ENCODE data around the gene GNAI2.
"Not testable (repeated sequence)": the region's sequence is repeated elsewhere in the genome, so short reads cannot be mapped to it uniquely, and the experiment has no call there.

The GNAI2 gene

GRCh38 chr3:50274371-50275104 is 38.5 kb downstream of the GNAI2 start:
- in situ Hi-C loops (cut with HindIII; ENCODE audit: low sequenced_read_pairs), result no loop called here

- in situ Hi-C loops (cut with HindIII; ENCODE audit: low sequenced_read_pairs), result no loop called here
These were observed 39.4 kb downstream of the GNAI2 start for GRCh38 chr3:50275141-50275995.

GRCh38 chr3:50275996-50276761 is 40.2 kb downstream of the GNAI2 start:
- in situ Hi-C loops (cut with HindIII; ENCODE audit: low sequenced_read_pairs), result no loop called here

- in situ Hi-C loops (cut with HindIII; ENCODE audit: low sequenced_read_pairs), result no loop called here
These were observed 40.7 kb downstream of the GNAI2 start for GRCh38 chr3:50276762-50277101.

GRCh38 chr3:50278123-50278879 is 42.3 kb downstream of the GNAI2 start:
- in situ Hi-C loops (cut with HindIII; ENCODE audit: low sequenced_read_pairs), result no loop called here

GRCh38 chr3:50278880-50279224 is 42.8 kb downstream of the GNAI2 start, which contains the start of gene LSMEM2:
TSS of gene LSMEM2 (plus strand) at chr3:50279087. CDS start at chr3:50279114, 27 bp downstream.
- in situ Hi-C loops (cut with HindIII; ENCODE audit: low sequenced_read_pairs), result no loop called here

- in situ Hi-C loops (cut with HindIII; ENCODE audit: low sequenced_read_pairs), result no loop called here
These were observed 43.4 kb downstream of the GNAI2 start for GRCh38 chr3:50279255-50280016.

GRCh38 chr3:50284121-50284520 is 48.1 kb downstream of the GNAI2 start:
- in situ Hi-C loops (cut with HindIII; ENCODE audit: low sequenced_read_pairs), result not testable (repeated sequence)

GRCh38 chr3:50286322-50287227 is 50.6 kb downstream of the GNAI2 start:
- in situ Hi-C loops (cut with HindIII; ENCODE audit: low sequenced_read_pairs), result no loop called here

GRCh38 chr3:50287262-50287661 is 51.3 kb downstream of the GNAI2 start:
- in situ Hi-C loops (cut with HindIII; ENCODE audit: low sequenced_read_pairs), result no loop called here

- in situ Hi-C loops (cut with HindIII; ENCODE audit: low sequenced_read_pairs), result no loop called here
These were observed 52.5 kb downstream of the GNAI2 start for GRCh38 chr3:50288387-50289007.

GRCh38 chr3:50289130-50289529 is 53.1 kb downstream of the GNAI2 start:
- in situ Hi-C loops (cut with HindIII; ENCODE audit: low sequenced_read_pairs), result no loop called here

- in situ Hi-C loops (cut with HindIII; ENCODE audit: low sequenced_read_pairs), result no loop called here
These were observed 54.2 kb downstream of the GNAI2 start for GRCh38 chr3:50290161-50290641.

GRCh38 chr3:50292159-50293078 is 56.4 kb downstream of the GNAI2 start, which contains the start of gene IFRD2:
TSS of gene IFRD2 (minus strand) at chr3:50292429. CDS start at chr3:50292274, 155 bp downstream.
- in situ Hi-C loops (cut with HindIII; ENCODE audit: low sequenced_read_pairs), result no loop called here

GRCh38 chr3:50293079-50293801 is 57.2 kb downstream of the GNAI2 start:
- in situ Hi-C loops (cut with HindIII; ENCODE audit: low sequenced_read_pairs), result no loop called here

GRCh38 chr3:50294089-50294488 is 58.1 kb downstream of the GNAI2 start:
- in situ Hi-C loops (cut with HindIII; ENCODE audit: low sequenced_read_pairs), result no loop called here

Measured in DLD1 (cell line).